Measurements from ENCODE around the gene HOXA5.

HOXA5 gene

DNA sequence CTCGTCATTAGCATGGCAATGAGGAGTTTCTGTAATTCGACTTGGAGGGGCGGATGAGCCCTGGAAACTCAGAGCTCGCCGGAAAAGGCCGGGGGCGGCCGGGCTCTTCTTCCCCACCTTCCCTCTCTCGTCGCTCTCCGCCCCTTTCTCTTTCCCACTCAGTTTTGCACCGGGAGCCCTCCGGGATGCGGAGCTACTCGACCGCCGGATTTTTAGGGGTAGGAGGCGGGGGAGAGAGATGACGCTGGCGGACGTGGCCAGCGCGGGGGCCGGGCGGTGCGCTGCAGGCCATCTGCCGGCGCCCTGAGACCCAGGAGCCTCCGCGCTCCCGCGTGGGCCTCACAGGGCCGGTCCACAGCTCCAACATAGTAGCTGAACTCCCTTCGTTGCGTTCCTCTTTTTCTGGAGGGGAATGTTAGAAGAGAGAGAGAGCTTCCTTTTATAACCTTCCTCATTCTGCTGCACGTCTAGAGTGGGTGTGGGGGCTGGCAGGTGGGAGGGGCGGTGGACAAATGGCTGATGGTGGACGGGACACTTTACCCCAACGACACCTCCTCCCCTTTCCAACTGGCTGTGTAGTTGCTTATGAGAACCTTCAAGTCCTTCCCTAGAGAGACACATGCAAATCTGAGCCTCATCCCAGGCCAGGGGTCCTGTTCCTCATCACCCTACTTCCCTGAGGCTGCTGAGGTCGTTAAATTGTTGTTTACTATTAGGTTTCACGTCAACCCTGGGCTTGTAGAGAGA, 46.5 kb downstream of the HOXA5 start:
- peak overlapping the region; percentile 54 for H3K27ac ChIP-seq (replicated peaks)

GRCh38 chr7:27095897-27096767, 47.3 kb downstream of the HOXA5 start, which contains the start of gene HOXA1:
TSS of gene HOXA1 (minus strand) at chr7:27096000. CDS start at chr7:27095912, 88 bp downstream.
- peaks cover 16% of the 10 kb centered on the region for H3K27me3 ChIP-seq (ENCODE audit: insufficient read depth, poor library complexity, severe bottlenecking)
- peak; percentile 70 to 83 for DNase-seq (ENCODE audit: low read depth in 1 of 2, low spot score in 1 of 2)
- H3K4me3 ChIP-seq (replicated peaks; ENCODE audit: insufficient read depth, low read length) = peak within 1 kb of the TSS; percentile 97
- TF ChIP-seq, protein P1, sequence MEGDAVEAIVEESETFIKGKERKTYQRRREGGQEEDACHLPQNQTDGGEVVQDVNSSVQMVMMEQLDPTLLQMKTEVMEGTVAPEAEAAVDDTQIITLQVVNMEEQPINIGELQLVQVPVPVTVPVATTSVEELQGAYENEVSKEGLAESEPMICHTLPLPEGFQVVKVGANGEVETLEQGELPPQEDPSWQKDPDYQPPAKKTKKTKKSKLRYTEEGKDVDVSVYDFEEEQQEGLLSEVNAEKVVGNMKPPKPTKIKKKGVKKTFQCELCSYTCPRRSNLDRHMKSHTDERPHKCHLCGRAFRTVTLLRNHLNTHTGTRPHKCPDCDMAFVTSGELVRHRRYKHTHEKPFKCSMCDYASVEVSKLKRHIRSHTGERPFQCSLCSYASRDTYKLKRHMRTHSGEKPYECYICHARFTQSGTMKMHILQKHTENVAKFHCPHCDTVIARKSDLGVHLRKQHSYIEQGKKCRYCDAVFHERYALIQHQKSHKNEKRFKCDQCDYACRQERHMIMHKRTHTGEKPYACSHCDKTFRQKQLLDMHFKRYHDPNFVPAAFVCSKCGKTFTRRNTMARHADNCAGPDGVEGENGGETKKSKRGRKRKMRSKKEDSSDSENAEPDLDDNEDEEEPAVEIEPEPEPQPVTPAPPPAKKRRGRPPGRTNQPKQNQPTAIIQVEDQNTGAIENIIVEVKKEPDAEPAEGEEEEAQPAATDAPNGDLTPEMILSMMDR (IDR thresholded peaks at IDR 0.05; ENCODE audit: insufficient read depth, low read length) = no peak
- TF ChIP-seq GABPA (IDR thresholded peaks at IDR 0.05; ENCODE audit: low read depth) = no peak
- no peak for TF ChIP-seq POLR2AphosphoS5 (IDR thresholded peaks at IDR 0.05; ENCODE audit: low read depth)
- TF ChIP-seq SPI1 (IDR thresholded peaks at IDR 0.05; ENCODE audit: borderline replicate concordance, low read depth) = no peak
- no peak for TF ChIP-seq REST (IDR thresholded peaks at IDR 0.05; ENCODE audit: insufficient replicate concordance, low read depth)
- H3K27ac ChIP-seq (replicated peaks) = peak within 1 kb of the TSS; percentile 54

More for the DNA sequence above, 46.5 kb downstream of the HOXA5 start:
- DNase-seq (ENCODE audit: low read depth in 1 of 2, low spot score in 1 of 2) = peak in 1 of 2 experiments; percentile 47
- peaks cover 16% of the 10 kb centered on the region for H3K27me3 ChIP-seq (ENCODE audit: insufficient read depth, poor library complexity, severe bottlenecking)
- TF ChIP-seq SPI1 (IDR thresholded peaks at IDR 0.05; ENCODE audit: borderline replicate concordance, low read depth) = peak; percentile 92
- TF ChIP-seq POLR2AphosphoS5 (IDR thresholded peaks at IDR 0.05; ENCODE audit: low read depth) = peak; percentile 28; the same call in 1 of the 2 replicates
- TF ChIP-seq, protein P1 (IDR thresholded peaks at IDR 0.05; ENCODE audit: insufficient read depth, low read length) = no peak
- peak overlapping the region; percentile 97 for H3K4me3 ChIP-seq (replicated peaks; ENCODE audit: insufficient read depth, low read length)

GRCh38 chr7:27095050-27095896, 48.2 kb downstream of the HOXA5 start:
- peaks cover 23% of the 10 kb centered on the region for H3K27me3 ChIP-seq (ENCODE audit: insufficient read depth, poor library complexity, severe bottlenecking)
- no peak overlapping the region for H3K27ac ChIP-seq (replicated peaks)
- DNase-seq (ENCODE audit: low read depth in 1 of 2, low spot score in 1 of 2) = peak; percentile 7 to 20
- H3K4me3 ChIP-seq (replicated peaks; ENCODE audit: insufficient read depth, low read length) = peak overlapping the region; percentile 97
- TF ChIP-seq, protein P1 (IDR thresholded peaks at IDR 0.05; ENCODE audit: insufficient read depth, low read length) = no peak
- TF ChIP-seq POLR2AphosphoS5 (IDR thresholded peaks at IDR 0.05; ENCODE audit: low read depth) (no peak), SPI1 (IDR thresholded peaks at IDR 0.05; ENCODE audit: borderline replicate concordance, low read depth) (no peak), REST (IDR thresholded peaks at IDR 0.05; ENCODE audit: insufficient replicate concordance, low read depth) (no peak), GABPA (IDR thresholded peaks at IDR 0.05; ENCODE audit: low read depth) (no peak)

All from HL-60 (cell line).